GM12878 (cell line): Measurements from ENCODE around the gene CRHBP. TPM values are rescaled to one million over a fixed set of nuclear protein-coding genes. Genes with fewer than 3 reads are reported as not detected.
A peak's percentile ranks its signal among the peaks of the same experiment; 100 is the strongest.

ENCODE experiments used
- ATAC-seq: fragments of 200-7000 bp; cut with Tn5 transposase; 3 replicates; pipeline ENCODE4 v1.9.1; 2020; ENCODE audit warnings: mild to moderate bottlenecking, moderate library complexity
- BruUV-seq: library from RNA; stranded (reverse); fragments of 400-500 nt; replicated peaks from 2 replicates; lab custom pipeline; 2021; lab: Mats Ljungman, UMichigan
- CTCF ChIA-PET: fragments of 300-600 bp; sonication (Branson Sonifier 250); formaldehyde crosslinking; extraction: SDS; loops from one replicate; lab custom pipeline; 2021; ENCODE audit warnings: inconsistent platforms; lab: Yijun Ruan, JAX
- POLR2A ChIA-PET: fragments of 350-600 bp; formaldehyde crosslinking; extraction: SDS; loops from one replicate; lab custom pipeline; 2021; ENCODE audit warnings: inconsistent platforms; lab: Charles Lee
- RAD21 ChIA-PET: fragments of 300-600 bp; sonication (Branson Sonifier 250); formaldehyde crosslinking; loops from one replicate; lab custom pipeline; 2023; ENCODE audit warnings: antibody characterized with exemption; ENCODE audit not compliant: unreplicated experiment; lab: Charles Lee
- SMC1A ChIA-PET: fragments of 300-600 bp; sonication (Branson Sonifier 250); formaldehyde crosslinking; loops from one replicate; lab custom pipeline; 2023; ENCODE audit not compliant: unreplicated experiment, uncharacterized antibody; lab: Charles Lee
- DNase-seq: peaks from one replicate; pipeline ENCODE4 v3.0.0-alpha.2; 2011; ENCODE audit warnings: low read depth, low spot score
- FAIRE-seq: peaks from 3 replicates; lab custom pipeline; 2011; peaks lifted over from hg19 to GRCh38; lab: Jason Lieb, UNC
- H2AFZ ChIP-seq: 2 replicates; pipeline ENCODE4 v1.6.0; 2011; ENCODE audit warnings: low read depth, low read length, control low read depth; ENCODE audit not compliant: control insufficient read depth
- H3K27ac ChIP-seq: 2 replicates; pipeline ENCODE4 v1.5.1; 2011; ENCODE audit warnings: control low read depth; ENCODE audit not compliant: control insufficient read depth, insufficient read depth
- H3K27me3 ChIP-seq, 2 experiments: replicated peaks in 1 of 2; 2 replicates each; pipeline versions ENCODE4 v1.6.0 to v1.6.1; 2011; ENCODE audit warnings: low read length in 1 of 2; ENCODE audit not compliant: control insufficient read depth in 2 of 2, insufficient read depth in 2 of 2
- H3K36me3 ChIP-seq, 2 experiments: 2 replicates each; pipeline ENCODE4 v1.5.1; 2011; ENCODE audit warnings: low read length in 1 of 2; ENCODE audit not compliant: control insufficient read depth in 2 of 2, insufficient read depth in 2 of 2
- H3K4me1 ChIP-seq: 2 replicates; pipeline ENCODE4 v1.6.1; 2011; ENCODE audit warnings: mild to moderate bottlenecking, low read length, moderate library complexity, mixed read lengths; ENCODE audit not compliant: control insufficient read depth, insufficient read depth
- H3K4me2 ChIP-seq: 2 replicates; pipeline ENCODE4 v1.6.0; 2011; ENCODE audit warnings: control low read depth; ENCODE audit not compliant: control insufficient read depth, insufficient read depth
- H3K4me3 ChIP-seq: fragments of 200-600 bp; sonication (generic); 2 replicates; pipeline ENCODE4 v1.5.1; 2016
- H3K79me2 ChIP-seq: 2 replicates; pipeline ENCODE4 v1.6.0; 2011; ENCODE audit warnings: low read length; ENCODE audit not compliant: control insufficient read depth, insufficient read depth
- H3K9ac ChIP-seq: 2 replicates; pipeline ENCODE4 v1.8.0; 2011; ENCODE audit warnings: low read length, control low read depth, mixed read lengths; ENCODE audit not compliant: control insufficient read depth, insufficient read depth
- H3K9me3 ChIP-seq: replicated peaks from 3 replicates; pipeline ENCODE4 v1.5.1; 2011; ENCODE audit warnings: mild to moderate bottlenecking, low read length; ENCODE audit not compliant: control insufficient read depth, insufficient read depth
- H4K20me1 ChIP-seq: 2 replicates; pipeline ENCODE4 v1.6.0; 2011; ENCODE audit not compliant: control insufficient read depth, insufficient read depth
- HDAC6 ChIP-seq: fragments of 200-600 bp; sonication (generic); IDR thresholded peaks from one replicate; pipeline ENCODE4 v1.8.0; 2017; ENCODE audit warnings: antibody characterized with exemption; ENCODE audit not compliant: unreplicated experiment
- MEF2B ChIP-seq: fragments of 450-650 bp; IDR thresholded peaks from 2 replicates; pipeline ENCODE4 v1.6.1; 2018; ENCODE audit warnings: mild to moderate bottlenecking, moderate library complexity; ENCODE audit not compliant: partially characterized antibody, poor library complexity, severe bottlenecking
- WGBS: methylation state at CpG from one replicate; pipeline ENCODE4 v1.1.6; 2016; ENCODE audit warnings: low lambda C conversion rate; ENCODE audit not compliant: insufficient replicate concordance, insufficient coverage; ENCODE audit errors: missing lambda C conversion rate; 5-methylcytosine and 5-hydroxymethylcytosine counted together
- in situ Hi-C: fragments of 300-500 bp; cut with MboI; formaldehyde crosslinking; loops from 9 replicates; pipeline ENCODE4 v1.14.3; 2018; ENCODE audit warnings: mixed read lengths
- intact Hi-C: fragments of 100-400 bp; cut with micrococcal nuclease; formaldehyde crosslinking; loops from one replicate; pipeline ENCODE4 v1.14.2; 2022; ENCODE audit not compliant: unreplicated experiment
- polyA plus RNA-seq, 11 experiments: library from polyadenylated mRNA; depleted of rRNA in 4 of 11; unstranded in 6 of 11; stranded (reverse) in 5 of 11; fragments of >200 nt; fragmentation: Nextera tagmentation in 4 of 11; fragmentation: Illumina TruSeq in 1 of 11; extraction: Ambion mirVana in 4 of 11; extraction: Trizol in 1 of 11; gene quantifications; 1 replicate in 1 of 11; 2 replicates in 10 of 11; pipeline versions ENCODE4 v1.2.1 to v1.2.3, GENCODE V29; 2011 to 2016; ENCODE audit warnings: inconsistent platforms in 2 of 11, missing spikeins in 2 of 11, low read depth in 1 of 11
- total RNA-seq, 4 experiments: library from RNA; depleted of rRNA in 3 of 4; stranded (reverse); fragments of >200 nt in 3 of 4; fragmentation: Illumina TruSeq in 1 of 4; extraction: Trizol in 1 of 4; gene quantifications; 2 replicates each; pipeline versions ENCODE4 v1.2.1 to v1.2.3, GENCODE V29; 2013 to 2021
- TF ChIP-seq, protein P1 (sequence below): fragments of 450-650 bp; IDR thresholded peaks from 2 replicates; pipeline ENCODE4 v1.6.1; 2018; ENCODE audit warnings: mild to moderate bottlenecking, low read depth, moderate library complexity; ENCODE audit not compliant: partially characterized antibody

CRHBP gene
- total and polyA plus RNA-seq, 10 of the 15 experiments (the other 5 are each of a cell fraction or from before 2014, with no cell fraction given) = 0.04 to 0.32 TPM; not detected in 8

DNA sequence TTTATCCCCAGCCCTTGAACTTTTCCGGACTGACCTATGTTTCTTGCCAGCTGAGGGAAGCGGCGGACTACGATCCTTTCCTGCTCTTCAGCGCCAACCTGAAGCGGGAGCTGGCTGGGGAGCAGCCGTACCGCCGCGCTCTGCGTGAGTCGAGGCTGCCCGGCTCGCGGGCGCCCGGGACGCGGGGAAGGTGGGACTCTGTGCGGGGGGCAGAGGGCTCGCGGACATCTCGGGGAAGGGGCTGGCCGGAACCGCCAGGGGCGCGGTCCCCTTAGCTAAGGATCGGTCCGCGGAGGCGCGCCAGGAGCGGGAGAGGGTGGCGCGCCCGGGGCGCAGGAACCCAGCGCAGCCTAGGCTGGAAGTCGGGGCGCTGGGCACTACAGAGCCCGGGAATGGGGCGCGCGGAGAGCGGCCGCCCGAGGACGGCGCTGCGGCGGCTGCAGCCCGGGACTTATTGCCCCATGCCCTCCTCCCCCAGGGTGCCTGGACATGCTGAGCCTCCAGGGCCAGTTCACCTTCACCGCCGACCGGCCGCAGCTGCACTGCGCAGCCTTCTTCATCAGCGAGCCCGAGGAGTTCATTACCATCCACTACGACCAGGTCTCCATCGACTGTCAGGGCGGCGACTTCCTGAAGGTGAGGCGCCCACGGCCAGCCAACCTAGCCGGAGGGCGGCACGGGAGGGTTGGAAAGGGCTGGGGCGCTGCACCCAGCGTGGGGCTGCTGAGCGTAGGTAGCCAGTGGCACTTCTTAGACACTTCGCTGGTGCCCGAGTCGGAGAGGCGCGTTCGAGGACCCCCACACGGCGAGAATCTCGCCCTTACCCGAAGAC is 922 bp downstream of the CRHBP start:
- 30% methylated on average over 49 of the region's 81 CpGs for WGBS
- Histone ChIP-seq H3K9me3 (no peaks in the 10 kb centered on the region), H3K4me2 (no peak overlapping the region), H3K79me2 (no peaks in the 10 kb centered on the region), H2AFZ (no peak overlapping the region), H3K27me3 (peaks cover 8 to 12% of the 10 kb centered on the region in 2 experiments), H4K20me1 (no peaks in the 10 kb centered on the region), H3K4me3 (no peak overlapping the region), H3K36me3 (no peaks in the 10 kb centered on the region), H3K27ac (no peak overlapping the region), H3K9ac (no peak overlapping the region), H3K4me1 (no peaks in the 10 kb centered on the region)
- SMC1A ChIA-PET = no interaction called here
- TF ChIP-seq, protein P1, sequence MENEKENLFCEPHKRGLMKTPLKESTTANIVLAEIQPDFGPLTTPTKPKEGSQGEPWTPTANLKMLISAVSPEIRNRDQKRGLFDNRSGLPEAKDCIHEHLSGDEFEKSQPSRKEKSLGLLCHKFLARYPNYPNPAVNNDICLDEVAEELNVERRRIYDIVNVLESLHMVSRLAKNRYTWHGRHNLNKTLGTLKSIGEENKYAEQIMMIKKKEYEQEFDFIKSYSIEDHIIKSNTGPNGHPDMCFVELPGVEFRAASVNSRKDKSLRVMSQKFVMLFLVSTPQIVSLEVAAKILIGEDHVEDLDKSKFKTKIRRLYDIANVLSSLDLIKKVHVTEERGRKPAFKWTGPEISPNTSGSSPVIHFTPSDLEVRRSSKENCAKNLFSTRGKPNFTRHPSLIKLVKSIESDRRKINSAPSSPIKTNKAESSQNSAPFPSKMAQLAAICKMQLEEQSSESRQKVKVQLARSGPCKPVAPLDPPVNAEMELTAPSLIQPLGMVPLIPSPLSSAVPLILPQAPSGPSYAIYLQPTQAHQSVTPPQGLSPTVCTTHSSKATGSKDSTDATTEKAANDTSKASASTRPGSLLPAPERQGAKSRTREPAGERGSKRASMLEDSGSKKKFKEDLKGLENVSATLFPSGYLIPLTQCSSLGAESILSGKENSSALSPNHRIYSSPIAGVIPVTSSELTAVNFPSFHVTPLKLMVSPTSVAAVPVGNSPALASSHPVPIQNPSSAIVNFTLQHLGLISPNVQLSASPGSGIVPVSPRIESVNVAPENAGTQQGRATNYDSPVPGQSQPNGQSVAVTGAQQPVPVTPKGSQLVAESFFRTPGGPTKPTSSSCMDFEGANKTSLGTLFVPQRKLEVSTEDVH = no peak
- TF ChIP-seq MEF2B = no peak
- peak; percentile 49 for TF ChIP-seq HDAC6
- CTCF ChIA-PET = interaction anchor here (0.9 to 1.2 kb wide), 2 partner anchors 9 to 86 kb away, joined by 3 read pairs; no protein-coding TSS in a partner anchor
- no TSS peak for BruUV-seq
- FAIRE-seq (no peak), DNase-seq (no peak), ATAC-seq (no peak)
- POLR2A ChIA-PET = no interaction called here
- RAD21 ChIA-PET = no interaction called here
- intact Hi-C loops = no loop called here
- in situ Hi-C loops = no loop called here
